HepG2 (cell line): Measurements from ENCODE around the gene SLC35F3.

Source experiments
- CEBPB ChIP-seq: IDR thresholded peaks from 2 replicates; pipeline ENCODE4 v1.6.1; 2011; ENCODE audit warnings: low read depth, low read length, improper control_type of control experiment, borderline replicate concordance
- CTCF ChIP-seq: sonication (generic); formaldehyde crosslinking; IDR thresholded peaks from 2 replicates; pipeline ENCODE4 v1.5.0; 2020; ENCODE audit warnings: mild to moderate bottlenecking, missing genetic modification reagents, moderate library complexity
- ESRRA ChIP-seq: sonication (generic); formaldehyde crosslinking; IDR thresholded peaks from 2 replicates; pipeline ENCODE4 v1.5.1; 2020; ENCODE audit warnings: mild to moderate bottlenecking, low read depth, missing genetic modification reagents
- FOXP1 ChIP-seq, 2 experiments: fragments of 450-650 bp in 1 of 2; IDR thresholded peaks; 2 replicates each; pipeline ENCODE4 v1.6.1; 2017 to 2018; ENCODE audit warnings: antibody characterized with exemption in 1 of 2
- SAFB2 ChIP-seq: sonication (generic); formaldehyde crosslinking; IDR thresholded peaks from 2 replicates; pipeline ENCODE4 v1.5.1; 2020; ENCODE audit warnings: missing genetic modification reagents, low read depth, mild to moderate bottlenecking, borderline replicate concordance
- TCF7L2 ChIP-seq: IDR thresholded peaks from 2 replicates; pipeline ENCODE4 v1.6.1; 2011; ENCODE audit warnings: mild to moderate bottlenecking, low read depth, low read length, moderate library complexity
- TGIF2 ChIP-seq: IDR thresholded peaks from 2 replicates; pipeline ENCODE4 v1.6.1; 2016; ENCODE audit warnings: control low read depth, missing compliant biosample characterization
- ZFX ChIP-seq: sonication (generic); formaldehyde crosslinking; IDR thresholded peaks from 2 replicates; pipeline ENCODE4 v1.4.0; 2020; ENCODE audit warnings: mild to moderate bottlenecking, low read depth, missing genetic modification reagents, moderate library complexity
- ZNF775 ChIP-seq: sonication (generic); formaldehyde crosslinking; IDR thresholded peaks from 2 replicates; pipeline ENCODE4 v1.4.0; 2020; ENCODE audit warnings: missing genetic modification reagents, mild to moderate bottlenecking, moderate library complexity, borderline replicate concordance
- TF ChIP-seq, protein P1 (sequence below): sonication (generic); formaldehyde crosslinking; IDR thresholded peaks from 2 replicates; pipeline ENCODE4 v1.5.1; 2020; ENCODE audit warnings: mild to moderate bottlenecking, missing genetic modification reagents, moderate library complexity
- TF ChIP-seq, protein P2 (sequence below), 2 experiments: sonication (generic) in 1 of 2; formaldehyde crosslinking in 1 of 2; IDR thresholded peaks; 2 replicates each; pipeline versions ENCODE4 v1.4.0 to v1.6.1; 2018 to 2020; ENCODE audit warnings: missing genetic modification reagents in 2 of 2, borderline replicate concordance in 1 of 2, low read depth in 1 of 2, mild to moderate bottlenecking in 1 of 2, missing biosample characterization in 1 of 2

- TF ChIP-seq, protein P1, sequence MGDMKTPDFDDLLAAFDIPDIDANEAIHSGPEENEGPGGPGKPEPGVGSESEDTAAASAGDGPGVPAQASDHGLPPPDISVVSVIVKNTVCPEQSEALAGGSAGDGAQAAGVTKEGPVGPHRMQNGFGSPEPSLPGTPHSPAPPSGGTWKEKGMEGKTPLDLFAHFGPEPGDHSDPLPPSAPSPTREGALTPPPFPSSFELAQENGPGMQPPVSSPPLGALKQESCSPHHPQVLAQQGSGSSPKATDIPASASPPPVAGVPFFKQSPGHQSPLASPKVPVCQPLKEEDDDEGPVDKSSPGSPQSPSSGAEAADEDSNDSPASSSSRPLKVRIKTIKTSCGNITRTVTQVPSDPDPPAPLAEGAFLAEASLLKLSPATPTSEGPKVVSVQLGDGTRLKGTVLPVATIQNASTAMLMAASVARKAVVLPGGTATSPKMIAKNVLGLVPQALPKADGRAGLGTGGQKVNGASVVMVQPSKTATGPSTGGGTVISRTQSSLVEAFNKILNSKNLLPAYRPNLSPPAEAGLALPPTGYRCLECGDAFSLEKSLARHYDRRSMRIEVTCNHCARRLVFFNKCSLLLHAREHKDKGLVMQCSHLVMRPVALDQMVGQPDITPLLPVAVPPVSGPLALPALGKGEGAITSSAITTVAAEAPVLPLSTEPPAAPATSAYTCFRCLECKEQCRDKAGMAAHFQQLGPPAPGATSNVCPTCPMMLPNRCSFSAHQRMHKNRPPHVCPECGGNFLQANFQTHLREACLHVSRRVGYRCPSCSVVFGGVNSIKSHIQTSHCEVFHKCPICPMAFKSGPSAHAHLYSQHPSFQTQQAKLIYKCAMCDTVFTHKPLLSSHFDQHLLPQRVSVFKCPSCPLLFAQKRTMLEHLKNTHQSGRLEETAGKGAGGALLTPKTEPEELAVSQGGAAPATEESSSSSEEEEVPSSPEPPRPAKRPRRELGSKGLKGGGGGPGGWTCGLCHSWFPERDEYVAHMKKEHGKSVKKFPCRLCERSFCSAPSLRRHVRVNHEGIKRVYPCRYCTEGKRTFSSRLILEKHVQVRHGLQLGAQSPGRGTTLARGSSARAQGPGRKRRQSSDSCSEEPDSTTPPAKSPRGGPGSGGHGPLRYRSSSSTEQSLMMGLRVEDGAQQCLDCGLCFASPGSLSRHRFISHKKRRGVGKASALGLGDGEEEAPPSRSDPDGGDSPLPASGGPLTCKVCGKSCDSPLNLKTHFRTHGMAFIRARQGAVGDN (CRISPR knock-in tag) = no peak
- no peak for TF ChIP-seq ESRRA
- TF ChIP-seq CEBPB = no peak
- TF ChIP-seq ZFX = no peak
- no peak for TF ChIP-seq ZNF775 (CRISPR knock-in tag)
- TF ChIP-seq, protein P2, sequence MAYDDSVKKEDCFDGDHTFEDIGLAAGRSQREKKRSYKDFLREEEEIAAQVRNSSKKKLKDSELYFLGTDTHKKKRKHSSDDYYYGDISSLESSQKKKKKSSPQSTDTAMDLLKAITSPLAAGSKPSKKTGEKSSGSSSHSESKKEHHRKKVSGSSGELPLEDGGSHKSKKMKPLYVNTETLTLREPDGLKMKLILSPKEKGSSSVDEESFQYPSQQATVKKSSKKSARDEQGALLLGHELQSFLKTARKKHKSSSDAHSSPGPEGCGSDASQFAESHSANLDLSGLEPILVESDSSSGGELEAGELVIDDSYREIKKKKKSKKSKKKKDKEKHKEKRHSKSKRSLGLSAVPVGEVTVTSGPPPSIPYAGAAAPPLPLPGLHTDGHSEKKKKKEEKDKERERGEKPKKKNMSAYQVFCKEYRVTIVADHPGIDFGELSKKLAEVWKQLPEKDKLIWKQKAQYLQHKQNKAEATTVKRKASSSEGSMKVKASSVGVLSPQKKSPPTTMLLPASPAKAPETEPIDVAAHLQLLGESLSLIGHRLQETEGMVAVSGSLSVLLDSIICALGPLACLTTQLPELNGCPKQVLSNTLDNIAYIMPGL (CRISPR knock-in tag; IDR thresholded peaks at IDR 0.05; ENCODE audit: borderline replicate concordance in 1 of 2, low read depth in 1 of 2) = no peak
- TF ChIP-seq TCF7L2 = no peak
- TF ChIP-seq FOXP1 (IDR thresholded peaks at IDR 0.05) = no peak
- TF ChIP-seq FOXP1 (CRISPR knock-in tag; IDR thresholded peaks at IDR 0.05) = no peak
- no peak for TF ChIP-seq SAFB2 (CRISPR knock-in tag)
- TF ChIP-seq CTCF (CRISPR knock-in tag) = no peak
- TF ChIP-seq TGIF2 (CRISPR knock-in tag) = no peak
These were observed 240.4 kb downstream of the SLC35F3 start for GRCh38 chr1:234144901-234145300.
